Lower lobe of right lung (tissue), 2 donors: ENCODE data around the gene SORCS2. TPM values are rescaled to one million over a fixed set of nuclear protein-coding genes. Genes with fewer than 3 reads are reported as not detected.

ENCODE experiments used
- ATAC-seq, 2 donors: fragments of 200-7000 bp; cut with Tn5 transposase; one replicate each; pipeline ENCODE4 v1.9.1; 2020 to 2022; ENCODE audit warnings: mild to moderate bottlenecking in 2 of 2, moderate library complexity in 2 of 2
- DNase-seq: peaks from one replicate; pipeline ENCODE4 v3.0.0-alpha.2; 2020
- H3K27ac ChIP-seq: fragments of 200-600 bp; one replicate; pipeline ENCODE4 v1.8.0; 2022
- H3K27me3 ChIP-seq: fragments of 200-600 bp; one replicate; pipeline ENCODE4 v1.8.0; 2022; ENCODE audit warnings: low read depth
- H3K36me3 ChIP-seq: fragments of 200-600 bp; one replicate; pipeline ENCODE4 v1.8.0; 2022; ENCODE audit warnings: mild to moderate bottlenecking
- H3K4me1 ChIP-seq: fragments of 200-600 bp; one replicate; pipeline ENCODE4 v1.8.0; 2022
- H3K4me3 ChIP-seq: fragments of 200-600 bp; one replicate; pipeline ENCODE4 v1.8.0; 2022; ENCODE audit warnings: mild to moderate bottlenecking
- H3K9me3 ChIP-seq: fragments of 200-600 bp; one replicate; pipeline ENCODE4 v1.8.0; 2022
- CTCF ChIP-seq: fragments of 200-600 bp; IDR thresholded peaks from one replicate; pipeline ENCODE4 v1.8.0; 2022; ENCODE audit warnings: antibody characterized with exemption, mild to moderate bottlenecking
- intact Hi-C: fragments of 100-400 bp; cut with DNase I; formaldehyde crosslinking; loops from one replicate; pipeline ENCODE4 v1.11.0; 2022
- total RNA-seq: library from RNA; stranded (reverse); fragmentation: NEBNext Ultra II Directional; extraction: Animal tissue kit (Norgen Biotek cat#: 25700); gene quantifications from one replicate; pipeline ENCODE4 v1.2.1, GENCODE V29; 2021
- donor health status: DM: no; HTN: yes; CAD: no; lungs with severe emphysema.

SORCS2 gene
- total RNA-seq, 1 donor from 2014 or later: 5.8 TPM

- Histone ChIP-seq H3K36me3 (no peaks in the 10 kb centered on the region), H3K4me3 (no peak overlapping the region), H3K4me1 (no peaks in the 10 kb centered on the region), H3K27ac (no peak overlapping the region), H3K9me3 (no peaks in the 10 kb centered on the region), H3K27me3 (peaks cover 6% of the 10 kb centered on the region)
- intact Hi-C loops: no loop called here
- DNase-seq: no peak
- ATAC-seq: no peak
- no peak for TF ChIP-seq CTCF
Measured at GRCh38 chr4:7147261-7147660, 45.1 kb upstream of the SORCS2 start.

- intact Hi-C loops: no loop called here
- TF ChIP-seq CTCF: no peak
- Histone ChIP-seq H3K36me3 (no peaks in the 10 kb centered on the region), H3K27me3 (peaks cover 9% of the 10 kb centered on the region), H3K4me1 (no peaks in the 10 kb centered on the region), H3K9me3 (no peaks in the 10 kb centered on the region), H3K27ac (no peak overlapping the region), H3K4me3 (no peak overlapping the region)
- ATAC-seq (no peak), DNase-seq (no peak)
Measured at GRCh38 chr4:7147661-7148310, 44.6 kb upstream of the SORCS2 start.

- DNase-seq (no peak), ATAC-seq (no peak)
Measured at GRCh38 chr4:7148337-7148736, 44.0 kb upstream of the SORCS2 start.

GRCh38 chr4:7150036-7150635 is 42.2 kb upstream of the SORCS2 start:
- H3K9me3 ChIP-seq: no peaks in the 10 kb centered on the region
- ATAC-seq (no peak), DNase-seq (no peak)
- no peak overlapping the region for H3K27ac ChIP-seq
- H3K4me3 ChIP-seq: no peak overlapping the region
- peaks cover 8% of the 10 kb centered on the region for H3K27me3 ChIP-seq
- intact Hi-C loops: no loop called here
- H3K4me1 ChIP-seq: no peaks in the 10 kb centered on the region
- H3K36me3 ChIP-seq: no peaks in the 10 kb centered on the region
- TF ChIP-seq CTCF: no peak

More at GRCh38 chr4:7148337-7148736, 44.0 kb upstream of the SORCS2 start:
- H3K27me3 ChIP-seq: peaks cover 10% of the 10 kb centered on the region
- intact Hi-C loops: no loop called here
- H3K4me3 ChIP-seq: no peak overlapping the region
- no peaks in the 10 kb centered on the region for H3K9me3 ChIP-seq
- H3K36me3 ChIP-seq: no peaks in the 10 kb centered on the region
- no peaks in the 10 kb centered on the region for H3K4me1 ChIP-seq
- H3K27ac ChIP-seq: no peak overlapping the region
- no peak for TF ChIP-seq CTCF

- TF ChIP-seq CTCF: no peak
- Histone ChIP-seq H3K36me3 (no peaks in the 10 kb centered on the region), H3K4me1 (no peaks in the 10 kb centered on the region), H3K27me3 (peaks cover 4% of the 10 kb centered on the region), H3K27ac (no peak overlapping the region), H3K4me3 (no peak overlapping the region), H3K9me3 (no peaks in the 10 kb centered on the region)
- DNase-seq: peak; percentile 0
- no peak for ATAC-seq
- intact Hi-C loops: no loop called here
Measured at GRCh38 chr4:7151668-7152227, 40.6 kb upstream of the SORCS2 start.
